Measurements from ENCODE around the gene FHIT.

DNA sequence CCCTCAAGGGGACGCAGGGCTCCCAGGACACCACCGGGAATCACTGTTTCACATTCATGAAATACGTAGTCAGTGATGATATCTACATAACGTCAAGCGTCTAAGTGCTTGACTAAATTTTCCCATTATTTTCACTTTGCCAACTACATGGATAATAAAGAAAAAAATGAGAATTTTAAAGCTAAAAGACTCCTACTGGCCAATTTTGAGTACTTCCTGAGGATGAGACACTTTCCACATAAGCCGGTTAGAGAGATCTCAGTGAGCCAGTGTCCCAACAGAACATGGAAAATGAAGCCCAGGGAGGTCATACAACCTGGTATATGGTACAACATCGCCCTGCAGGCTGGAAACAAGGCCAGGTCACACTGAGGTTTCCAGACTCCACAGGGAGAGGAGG lies 928.1 kb downstream of the FHIT start:
- TF ChIP-seq, protein P1, sequence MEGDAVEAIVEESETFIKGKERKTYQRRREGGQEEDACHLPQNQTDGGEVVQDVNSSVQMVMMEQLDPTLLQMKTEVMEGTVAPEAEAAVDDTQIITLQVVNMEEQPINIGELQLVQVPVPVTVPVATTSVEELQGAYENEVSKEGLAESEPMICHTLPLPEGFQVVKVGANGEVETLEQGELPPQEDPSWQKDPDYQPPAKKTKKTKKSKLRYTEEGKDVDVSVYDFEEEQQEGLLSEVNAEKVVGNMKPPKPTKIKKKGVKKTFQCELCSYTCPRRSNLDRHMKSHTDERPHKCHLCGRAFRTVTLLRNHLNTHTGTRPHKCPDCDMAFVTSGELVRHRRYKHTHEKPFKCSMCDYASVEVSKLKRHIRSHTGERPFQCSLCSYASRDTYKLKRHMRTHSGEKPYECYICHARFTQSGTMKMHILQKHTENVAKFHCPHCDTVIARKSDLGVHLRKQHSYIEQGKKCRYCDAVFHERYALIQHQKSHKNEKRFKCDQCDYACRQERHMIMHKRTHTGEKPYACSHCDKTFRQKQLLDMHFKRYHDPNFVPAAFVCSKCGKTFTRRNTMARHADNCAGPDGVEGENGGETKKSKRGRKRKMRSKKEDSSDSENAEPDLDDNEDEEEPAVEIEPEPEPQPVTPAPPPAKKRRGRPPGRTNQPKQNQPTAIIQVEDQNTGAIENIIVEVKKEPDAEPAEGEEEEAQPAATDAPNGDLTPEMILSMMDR (IDR thresholded peaks at IDR 0.05): no peak
- TF ChIP-seq POLR2AphosphoS5 (IDR thresholded peaks at IDR 0.05) (no peak), POLR2A (IDR thresholded peaks at IDR 0.05) (no peak), EP300 (IDR thresholded peaks at IDR 0.05) (no peak)
